ENCODE results near the gene C2CD4D. TPM values are rescaled to one million over a fixed set of nuclear protein-coding genes. Genes with fewer than 3 reads are reported as not detected.

C2CD4D gene
- total RNA-seq, 1 experiment from 2014 or later: 0.94 TPM

GRCh38 chr1:151871284-151872030 is 31.8 kb upstream of the C2CD4D start (continued):
- TF ChIP-seq JUN (CRISPR knock-in tag; IDR thresholded peaks at IDR 0.05): no peak
- TF ChIP-seq MYBL2 (CRISPR knock-in tag; IDR thresholded peaks at IDR 0.05): no peak
- no peak for TF ChIP-seq ZNF512 (CRISPR knock-in tag; IDR thresholded peaks at IDR 0.05; ENCODE audit: borderline replicate concordance)
- no peak for TF ChIP-seq USF2 (CRISPR knock-in tag; IDR thresholded peaks at IDR 0.05)
- TF ChIP-seq, protein P1, sequence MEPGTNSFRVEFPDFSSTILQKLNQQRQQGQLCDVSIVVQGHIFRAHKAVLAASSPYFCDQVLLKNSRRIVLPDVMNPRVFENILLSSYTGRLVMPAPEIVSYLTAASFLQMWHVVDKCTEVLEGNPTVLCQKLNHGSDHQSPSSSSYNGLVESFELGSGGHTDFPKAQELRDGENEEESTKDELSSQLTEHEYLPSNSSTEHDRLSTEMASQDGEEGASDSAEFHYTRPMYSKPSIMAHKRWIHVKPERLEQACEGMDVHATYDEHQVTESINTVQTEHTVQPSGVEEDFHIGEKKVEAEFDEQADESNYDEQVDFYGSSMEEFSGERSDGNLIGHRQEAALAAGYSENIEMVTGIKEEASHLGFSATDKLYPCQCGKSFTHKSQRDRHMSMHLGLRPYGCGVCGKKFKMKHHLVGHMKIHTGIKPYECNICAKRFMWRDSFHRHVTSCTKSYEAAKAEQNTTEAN (CRISPR knock-in tag; IDR thresholded peaks at IDR 0.05): no peak
- no peak for TF ChIP-seq CREB1 (CRISPR knock-in tag; IDR thresholded peaks at IDR 0.05)

DNA sequence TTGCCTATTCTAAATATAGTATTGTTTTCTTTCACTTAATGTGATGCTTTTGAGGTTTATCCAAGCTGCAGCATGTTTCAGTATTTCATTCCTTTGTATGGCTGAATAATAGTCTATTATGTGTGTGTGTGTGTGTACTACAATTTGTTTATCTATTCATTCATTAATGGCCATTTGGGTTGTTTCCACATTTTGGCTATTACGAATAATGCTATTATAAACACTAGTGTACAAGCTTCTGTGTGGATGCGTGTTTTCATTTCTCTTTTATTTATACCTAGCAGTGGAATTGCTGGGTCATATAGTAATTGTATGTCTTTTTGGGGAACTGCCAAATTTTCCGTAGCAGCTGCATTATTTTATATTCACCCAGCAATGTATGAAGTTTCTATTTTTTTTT is 28.9 kb upstream of the C2CD4D start:
- ATAC-seq (no peak), DNase-seq (ENCODE audit: low spot score) (no peak)
- H3K9me3 Mint-ChIP-seq: no peaks in the 10 kb centered on the region
- H3K36me3 Mint-ChIP-seq: no peaks in the 10 kb centered on the region
- ChIA-PET POLR2A (no interaction called here), CTCF (no interaction called here)
- H3K27me3 Mint-ChIP-seq (ENCODE audit: low read depth): peaks cover 45% of the 10 kb centered on the region
- H3K4me1 Mint-ChIP-seq: peaks cover 11% of the 10 kb centered on the region
- no peak overlapping the region for H3K4me3 Mint-ChIP-seq
- no peak for TF ChIP-seq JAZF1 (CRISPR knock-in tag; IDR thresholded peaks at IDR 0.05)
- TF ChIP-seq AR (CRISPR knock-in tag; IDR thresholded peaks at IDR 0.05): no peak
- no peak for TF ChIP-seq NFYB (CRISPR knock-in tag; conservative IDR thresholded peaks at IDR 0.05; ENCODE audit: low read depth)
- no peak for TF ChIP-seq MYBL2 (CRISPR knock-in tag; IDR thresholded peaks at IDR 0.05)
- no peak for TF ChIP-seq FOXK1 (CRISPR knock-in tag; IDR thresholded peaks at IDR 0.05)
- TF ChIP-seq TEAD1 (CRISPR knock-in tag; IDR thresholded peaks at IDR 0.05): no peak
- TF ChIP-seq ZSCAN18 (CRISPR knock-in tag; IDR thresholded peaks at IDR 0.05): no peak
- TF ChIP-seq ZNF138 (CRISPR knock-in tag; conservative IDR thresholded peaks at IDR 0.05): no peak
- TF ChIP-seq FOXP4 (CRISPR knock-in tag; IDR thresholded peaks at IDR 0.05): no peak
- TF ChIP-seq ATF1 (CRISPR knock-in tag; IDR thresholded peaks at IDR 0.05): no peak
- TF ChIP-seq SMAD4 (CRISPR knock-in tag; IDR thresholded peaks at IDR 0.05): no peak
- no peak for TF ChIP-seq SOX15 (CRISPR knock-in tag; IDR thresholded peaks at IDR 0.05)
- TF ChIP-seq, protein P1 (CRISPR knock-in tag; IDR thresholded peaks at IDR 0.05): no peak
- TF ChIP-seq ZNF263 (CRISPR knock-in tag; IDR thresholded peaks at IDR 0.05; ENCODE audit: low read depth): no peak
- no peak for TF ChIP-seq TCF7 (CRISPR knock-in tag; IDR thresholded peaks at IDR 0.05; ENCODE audit: low read depth)
- no peak for TF ChIP-seq FOXJ3 (CRISPR knock-in tag; IDR thresholded peaks at IDR 0.05; ENCODE audit: borderline replicate concordance)
- TF ChIP-seq JUN (CRISPR knock-in tag; IDR thresholded peaks at IDR 0.05): no peak
- no peak for TF ChIP-seq USF2 (CRISPR knock-in tag; IDR thresholded peaks at IDR 0.05)
- TF ChIP-seq, protein P2, sequence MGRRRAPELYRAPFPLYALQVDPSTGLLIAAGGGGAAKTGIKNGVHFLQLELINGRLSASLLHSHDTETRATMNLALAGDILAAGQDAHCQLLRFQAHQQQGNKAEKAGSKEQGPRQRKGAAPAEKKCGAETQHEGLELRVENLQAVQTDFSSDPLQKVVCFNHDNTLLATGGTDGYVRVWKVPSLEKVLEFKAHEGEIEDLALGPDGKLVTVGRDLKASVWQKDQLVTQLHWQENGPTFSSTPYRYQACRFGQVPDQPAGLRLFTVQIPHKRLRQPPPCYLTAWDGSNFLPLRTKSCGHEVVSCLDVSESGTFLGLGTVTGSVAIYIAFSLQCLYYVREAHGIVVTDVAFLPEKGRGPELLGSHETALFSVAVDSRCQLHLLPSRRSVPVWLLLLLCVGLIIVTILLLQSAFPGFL (CRISPR knock-in tag; IDR thresholded peaks at IDR 0.05; ENCODE audit: borderline replicate concordance): no peak
- H3K27ac Mint-ChIP-seq: no peak overlapping the region

Data from WTC11 (cell line).